ENCODE results near the gene ZBTB8OS.

GRCh38 chr1:32609180-32609579, 41.2 kb downstream of the ZBTB8OS start:
- no peak for TF ChIP-seq CTCF (tag by site-specific recombination; IDR thresholded peaks at IDR 0.05)
- no peak for TF ChIP-seq ZNF792 (tag by site-specific recombination; IDR thresholded peaks at IDR 0.05)
- TF ChIP-seq ZBTB11 (tag by site-specific recombination; conservative IDR thresholded peaks at IDR 0.05; ENCODE audit: low read depth), result peak; percentile 87
- no peak for TF ChIP-seq ZSCAN30 (tag by site-specific recombination; IDR thresholded peaks at IDR 0.05)
- no peak for TF ChIP-seq ZNF211 (tag by site-specific recombination; IDR thresholded peaks at IDR 0.05; ENCODE audit: low read depth)
- TF ChIP-seq FEZF1 (tag by site-specific recombination; IDR thresholded peaks at IDR 0.05), result no peak
- TF ChIP-seq SP2 (tag by site-specific recombination; IDR thresholded peaks at IDR 0.05), result no peak
- no peak for TF ChIP-seq YY1 (tag by site-specific recombination; IDR thresholded peaks at IDR 0.05)
- TF ChIP-seq, protein P1, sequence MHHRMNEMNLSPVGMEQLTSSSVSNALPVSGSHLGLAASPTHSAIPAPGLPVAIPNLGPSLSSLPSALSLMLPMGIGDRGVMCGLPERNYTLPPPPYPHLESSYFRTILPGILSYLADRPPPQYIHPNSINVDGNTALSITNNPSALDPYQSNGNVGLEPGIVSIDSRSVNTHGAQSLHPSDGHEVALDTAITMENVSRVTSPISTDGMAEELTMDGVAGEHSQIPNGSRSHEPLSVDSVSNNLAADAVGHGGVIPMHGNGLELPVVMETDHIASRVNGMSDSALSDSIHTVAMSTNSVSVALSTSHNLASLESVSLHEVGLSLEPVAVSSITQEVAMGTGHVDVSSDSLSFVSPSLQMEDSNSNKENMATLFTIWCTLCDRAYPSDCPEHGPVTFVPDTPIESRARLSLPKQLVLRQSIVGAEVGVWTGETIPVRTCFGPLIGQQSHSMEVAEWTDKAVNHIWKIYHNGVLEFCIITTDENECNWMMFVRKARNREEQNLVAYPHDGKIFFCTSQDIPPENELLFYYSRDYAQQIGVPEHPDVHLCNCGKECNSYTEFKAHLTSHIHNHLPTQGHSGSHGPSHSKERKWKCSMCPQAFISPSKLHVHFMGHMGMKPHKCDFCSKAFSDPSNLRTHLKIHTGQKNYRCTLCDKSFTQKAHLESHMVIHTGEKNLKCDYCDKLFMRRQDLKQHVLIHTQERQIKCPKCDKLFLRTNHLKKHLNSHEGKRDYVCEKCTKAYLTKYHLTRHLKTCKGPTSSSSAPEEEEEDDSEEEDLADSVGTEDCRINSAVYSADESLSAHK (tag by site-specific recombination; IDR thresholded peaks at IDR 0.05), result no peak; the same call in 1 of the 2 replicates
- no peak for TF ChIP-seq ZFHX2 (tag by site-specific recombination; conservative IDR thresholded peaks at IDR 0.05)
- peak; percentile 74 for TF ChIP-seq REST (tag by site-specific recombination; IDR thresholded peaks at IDR 0.05)
- no peak for TF ChIP-seq ZNF837 (tag by site-specific recombination; IDR thresholded peaks at IDR 0.05)
- TF ChIP-seq ZNF560 (tag by site-specific recombination; IDR thresholded peaks at IDR 0.05; ENCODE audit: borderline replicate concordance), result peak; percentile 82
- TF ChIP-seq ZNF274 (IDR thresholded peaks at IDR 0.05; ENCODE audit: low read length), result no peak
- no peak for TF ChIP-seq ZNF274 (tag by site-specific recombination; IDR thresholded peaks at IDR 0.05; ENCODE audit: borderline replicate concordance)
